HepG2 (cell line): ENCODE measurements around the gene FHDC1. TPM values are rescaled to one million over a fixed set of nuclear protein-coding genes. Genes with fewer than 3 reads are reported as not detected.

Experiments used
- IKZF4 ChIP-seq: sonication (generic); formaldehyde crosslinking; IDR thresholded peaks from 2 replicates; pipeline ENCODE4 v1.5.1; 2020; ENCODE audit warnings: borderline replicate concordance, mild to moderate bottlenecking, low read depth, missing genetic modification reagents; ENCODE audit errors: not compliant biosample characterization
- NPAS2 ChIP-seq: sonication (generic); formaldehyde crosslinking; IDR thresholded peaks from 2 replicates; pipeline ENCODE4 v1.8.0; 2022; ENCODE audit warnings: mild to moderate bottlenecking, missing genetic modification reagents, borderline replicate concordance
- polyA plus RNA-seq, 8 experiments: library from polyadenylated mRNA; depleted of rRNA in 3 of 8; stranded (reverse) in 7 of 8; unstranded in 1 of 8; fragments of >200 nt; fragmentation: Illumina TruSeq in 4 of 8; extraction: Trizol in 4 of 8; gene quantifications; 2 replicates each; pipeline versions ENCODE4 v1.2.1 to v1.2.3, GENCODE V29; 2011 to 2016; ENCODE audit warnings: low read depth in 4 of 8, missing spikeins in 1 of 8, mixed read lengths in 1 of 8; ENCODE audit not compliant: insufficient read depth in 1 of 8
- total RNA-seq, 5 experiments: library from RNA; depleted of rRNA; stranded (reverse); fragments of >200 nt; fragmentation: Illumina TruSeq; extraction: Trizol; gene quantifications; 2 replicates each; pipeline ENCODE4 v1.2.3, GENCODE V29; 2016; ENCODE audit warnings: low read depth in 1 of 5
- TF ChIP-seq, protein P1 (sequence below): IDR thresholded peaks from 2 replicates; pipeline ENCODE4 v1.4.0; 2020; ENCODE audit warnings: mild to moderate bottlenecking, missing genetic modification reagents
- TF ChIP-seq, protein P2 (sequence below): sonication (generic); formaldehyde crosslinking; IDR thresholded peaks from 2 replicates; pipeline ENCODE4 v1.8.1; 2022; ENCODE audit warnings: low read depth, mild to moderate bottlenecking, missing genetic modification reagents
- TF ChIP-seq, protein P3 (sequence below): sonication (generic); formaldehyde crosslinking; IDR thresholded peaks from 2 replicates; pipeline ENCODE4 v1.4.0; 2020; ENCODE audit warnings: low read depth, mild to moderate bottlenecking, missing genetic modification reagents

FHDC1 gene
- total and polyA plus RNA-seq, 2 of the 13 experiments (the other 11 are each of a cell fraction or from before 2014, with no cell fraction given) = 0.07 to 0.15 TPM

DNA sequence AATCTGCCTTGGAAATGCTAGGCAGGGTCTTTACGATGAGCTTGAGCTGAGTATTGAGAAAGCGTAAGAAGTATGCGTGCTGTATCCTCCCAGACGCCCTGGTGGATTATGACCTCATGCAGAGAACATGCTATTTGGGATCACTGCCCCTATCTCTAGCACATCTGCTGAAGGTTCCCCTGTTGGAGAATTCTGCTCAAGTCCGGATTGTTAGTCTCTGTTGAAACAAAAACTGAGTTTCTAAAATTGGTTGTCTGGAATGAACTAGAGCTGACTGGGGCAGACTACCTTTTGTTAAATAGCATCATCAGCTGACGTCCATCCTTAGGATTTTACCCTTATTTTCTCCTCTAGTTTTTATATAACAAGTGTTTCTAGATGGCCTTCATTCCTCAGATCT is 7.5 kb downstream of the FHDC1 start (continued):
- TF ChIP-seq, protein P1, sequence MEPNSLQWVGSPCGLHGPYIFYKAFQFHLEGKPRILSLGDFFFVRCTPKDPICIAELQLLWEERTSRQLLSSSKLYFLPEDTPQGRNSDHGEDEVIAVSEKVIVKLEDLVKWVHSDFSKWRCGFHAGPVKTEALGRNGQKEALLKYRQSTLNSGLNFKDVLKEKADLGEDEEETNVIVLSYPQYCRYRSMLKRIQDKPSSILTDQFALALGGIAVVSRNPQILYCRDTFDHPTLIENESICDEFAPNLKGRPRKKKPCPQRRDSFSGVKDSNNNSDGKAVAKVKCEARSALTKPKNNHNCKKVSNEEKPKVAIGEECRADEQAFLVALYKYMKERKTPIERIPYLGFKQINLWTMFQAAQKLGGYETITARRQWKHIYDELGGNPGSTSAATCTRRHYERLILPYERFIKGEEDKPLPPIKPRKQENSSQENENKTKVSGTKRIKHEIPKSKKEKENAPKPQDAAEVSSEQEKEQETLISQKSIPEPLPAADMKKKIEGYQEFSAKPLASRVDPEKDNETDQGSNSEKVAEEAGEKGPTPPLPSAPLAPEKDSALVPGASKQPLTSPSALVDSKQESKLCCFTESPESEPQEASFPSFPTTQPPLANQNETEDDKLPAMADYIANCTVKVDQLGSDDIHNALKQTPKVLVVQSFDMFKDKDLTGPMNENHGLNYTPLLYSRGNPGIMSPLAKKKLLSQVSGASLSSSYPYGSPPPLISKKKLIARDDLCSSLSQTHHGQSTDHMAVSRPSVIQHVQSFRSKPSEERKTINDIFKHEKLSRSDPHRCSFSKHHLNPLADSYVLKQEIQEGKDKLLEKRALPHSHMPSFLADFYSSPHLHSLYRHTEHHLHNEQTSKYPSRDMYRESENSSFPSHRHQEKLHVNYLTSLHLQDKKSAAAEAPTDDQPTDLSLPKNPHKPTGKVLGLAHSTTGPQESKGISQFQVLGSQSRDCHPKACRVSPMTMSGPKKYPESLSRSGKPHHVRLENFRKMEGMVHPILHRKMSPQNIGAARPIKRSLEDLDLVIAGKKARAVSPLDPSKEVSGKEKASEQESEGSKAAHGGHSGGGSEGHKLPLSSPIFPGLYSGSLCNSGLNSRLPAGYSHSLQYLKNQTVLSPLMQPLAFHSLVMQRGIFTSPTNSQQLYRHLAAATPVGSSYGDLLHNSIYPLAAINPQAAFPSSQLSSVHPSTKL (CRISPR knock-in tag) = no peak
- TF ChIP-seq, protein P2, sequence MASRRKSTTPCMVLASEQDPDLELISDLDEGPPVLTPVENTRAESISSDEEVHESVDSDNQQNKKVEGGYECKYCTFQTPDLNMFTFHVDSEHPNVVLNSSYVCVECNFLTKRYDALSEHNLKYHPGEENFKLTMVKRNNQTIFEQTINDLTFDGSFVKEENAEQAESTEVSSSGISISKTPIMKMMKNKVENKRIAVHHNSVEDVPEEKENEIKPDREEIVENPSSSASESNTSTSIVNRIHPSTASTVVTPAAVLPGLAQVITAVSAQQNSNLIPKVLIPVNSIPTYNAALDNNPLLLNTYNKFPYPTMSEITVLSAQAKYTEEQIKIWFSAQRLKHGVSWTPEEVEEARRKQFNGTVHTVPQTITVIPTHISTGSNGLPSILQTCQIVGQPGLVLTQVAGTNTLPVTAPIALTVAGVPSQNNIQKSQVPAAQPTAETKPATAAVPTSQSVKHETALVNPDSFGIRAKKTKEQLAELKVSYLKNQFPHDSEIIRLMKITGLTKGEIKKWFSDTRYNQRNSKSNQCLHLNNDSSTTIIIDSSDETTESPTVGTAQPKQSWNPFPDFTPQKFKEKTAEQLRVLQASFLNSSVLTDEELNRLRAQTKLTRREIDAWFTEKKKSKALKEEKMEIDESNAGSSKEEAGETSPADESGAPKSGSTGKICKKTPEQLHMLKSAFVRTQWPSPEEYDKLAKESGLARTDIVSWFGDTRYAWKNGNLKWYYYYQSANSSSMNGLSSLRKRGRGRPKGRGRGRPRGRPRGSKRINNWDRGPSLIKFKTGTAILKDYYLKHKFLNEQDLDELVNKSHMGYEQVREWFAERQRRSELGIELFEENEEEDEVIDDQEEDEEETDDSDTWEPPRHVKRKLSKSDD (CRISPR knock-in tag) = no peak
- TF ChIP-seq NPAS2 (CRISPR knock-in tag) (no peak), IKZF4 (no peak)
- TF ChIP-seq, protein P3, sequence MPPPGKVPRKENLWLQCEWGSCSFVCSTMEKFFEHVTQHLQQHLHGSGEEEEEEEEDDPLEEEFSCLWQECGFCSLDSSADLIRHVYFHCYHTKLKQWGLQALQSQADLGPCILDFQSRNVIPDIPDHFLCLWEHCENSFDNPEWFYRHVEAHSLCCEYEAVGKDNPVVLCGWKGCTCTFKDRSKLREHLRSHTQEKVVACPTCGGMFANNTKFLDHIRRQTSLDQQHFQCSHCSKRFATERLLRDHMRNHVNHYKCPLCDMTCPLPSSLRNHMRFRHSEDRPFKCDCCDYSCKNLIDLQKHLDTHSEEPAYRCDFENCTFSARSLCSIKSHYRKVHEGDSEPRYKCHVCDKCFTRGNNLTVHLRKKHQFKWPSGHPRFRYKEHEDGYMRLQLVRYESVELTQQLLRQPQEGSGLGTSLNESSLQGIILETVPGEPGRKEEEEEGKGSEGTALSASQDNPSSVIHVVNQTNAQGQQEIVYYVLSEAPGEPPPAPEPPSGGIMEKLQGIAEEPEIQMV (CRISPR knock-in tag) = no peak
